NCI-H82 treated with DMSO at 0.1 percent for 48 hours (cell line): ENCODE measurements around the gene CMTM1.
"Not testable (repeated sequence)": the region's sequence is repeated elsewhere in the genome, so short reads cannot be mapped to it uniquely, and the experiment has no call there.

ENCODE experiments used
- DNase-seq: peaks from one replicate; lab custom pipeline; 2025; ENCODE audit not compliant: unreplicated experiment; lab: John Stamatoyannopoulos, UW

CMTM1 gene

DNA sequence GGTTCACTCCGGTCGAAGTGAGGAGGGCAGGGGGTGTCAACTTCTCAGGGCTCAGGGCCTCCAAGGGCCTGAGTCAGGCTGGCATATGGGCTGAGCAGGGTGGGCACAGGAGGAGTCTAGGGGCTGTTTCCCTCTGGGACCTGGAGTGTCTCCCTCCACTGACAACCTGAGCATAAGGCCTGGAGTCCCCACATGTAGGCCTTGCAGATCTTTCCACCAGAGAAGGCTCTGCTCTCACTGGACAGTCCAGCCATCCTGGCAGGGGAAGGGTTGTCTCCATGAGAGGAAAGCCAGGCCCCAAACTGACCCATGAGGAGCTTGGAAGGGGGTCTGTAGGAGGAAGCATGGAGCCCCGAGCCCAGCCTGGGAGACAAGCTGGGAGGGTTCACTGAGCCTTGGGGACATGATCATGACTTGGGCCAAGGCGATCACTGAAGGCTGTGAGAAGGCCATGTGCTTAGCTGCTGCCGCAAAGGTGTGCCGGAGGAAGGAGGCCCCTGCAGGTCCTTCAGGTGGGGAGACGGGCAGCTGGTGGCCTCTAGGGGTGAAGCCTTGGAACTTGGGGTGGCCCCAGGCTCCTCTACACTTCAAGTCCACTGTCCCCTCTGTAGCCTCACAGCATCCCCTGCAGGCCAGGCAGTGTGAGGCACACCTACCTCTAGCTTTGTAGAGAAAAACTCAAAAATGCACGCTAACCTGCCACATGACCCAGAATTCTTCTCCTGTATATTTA, 22.9 kb downstream of the CMTM1 start:
- no peak for DNase-seq

DNA sequence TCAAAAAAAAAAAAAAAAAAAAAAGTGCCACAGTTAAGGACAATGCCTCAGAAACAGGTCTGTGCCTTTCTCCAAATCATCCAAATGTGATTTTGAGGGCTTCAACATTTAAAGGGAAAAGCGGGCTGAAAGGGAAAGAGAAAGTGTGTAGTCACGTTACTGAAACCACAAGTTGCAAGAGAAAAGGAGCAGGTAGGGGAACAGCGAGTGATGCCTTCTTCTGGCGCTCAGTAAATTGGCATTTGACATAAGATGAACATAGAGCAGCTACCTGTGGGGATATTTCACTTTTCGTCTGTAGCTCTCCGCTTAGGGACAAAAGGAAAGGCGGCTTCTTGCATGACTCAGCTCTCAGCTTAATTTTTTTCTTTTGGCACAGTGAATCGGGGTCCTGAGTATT, 24.1 kb downstream of the CMTM1 start:
- DNase-seq: no peak

DNA sequence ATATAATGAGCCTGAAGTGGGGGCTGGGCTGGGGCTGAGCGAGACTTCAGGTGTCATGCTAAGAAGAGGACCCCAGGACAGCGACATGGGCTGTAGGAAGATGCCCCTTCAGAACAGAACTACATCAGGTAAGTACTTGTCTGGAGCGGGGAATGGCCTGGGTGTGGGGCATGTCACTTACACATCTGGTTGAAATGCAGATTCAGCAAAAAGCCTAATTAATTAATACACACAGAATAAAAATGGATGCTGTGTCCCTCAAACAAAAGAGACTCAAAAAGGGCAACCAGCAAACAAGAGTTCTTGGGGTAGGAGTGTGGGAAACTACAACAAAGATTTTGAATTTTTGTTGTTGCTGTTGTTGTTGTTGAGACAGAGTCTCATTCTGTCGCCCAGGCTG, 24.8 kb downstream of the CMTM1 start:
- DNase-seq: no peak

DNA sequence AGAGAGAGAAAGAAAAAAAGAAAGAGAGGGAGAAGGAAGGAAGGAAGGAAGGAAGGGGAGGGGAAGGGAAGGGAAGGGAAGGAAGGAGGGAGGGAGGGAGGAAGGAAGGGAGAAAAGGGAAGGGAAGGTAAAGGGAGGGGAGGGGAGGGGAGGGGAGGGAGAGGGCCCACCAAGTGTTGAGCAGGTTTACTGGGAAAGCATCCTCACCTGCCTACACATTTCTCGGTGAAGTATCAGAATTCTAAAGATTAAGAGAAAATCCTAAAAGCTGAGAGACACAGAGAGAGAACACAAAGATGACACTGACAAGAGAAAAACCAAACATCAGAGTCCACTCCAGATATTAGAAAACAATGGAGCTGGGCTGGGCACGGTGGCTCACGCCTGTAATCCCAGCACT, 26.0 kb downstream of the CMTM1 start:
- DNase-seq: no peak

DNA sequence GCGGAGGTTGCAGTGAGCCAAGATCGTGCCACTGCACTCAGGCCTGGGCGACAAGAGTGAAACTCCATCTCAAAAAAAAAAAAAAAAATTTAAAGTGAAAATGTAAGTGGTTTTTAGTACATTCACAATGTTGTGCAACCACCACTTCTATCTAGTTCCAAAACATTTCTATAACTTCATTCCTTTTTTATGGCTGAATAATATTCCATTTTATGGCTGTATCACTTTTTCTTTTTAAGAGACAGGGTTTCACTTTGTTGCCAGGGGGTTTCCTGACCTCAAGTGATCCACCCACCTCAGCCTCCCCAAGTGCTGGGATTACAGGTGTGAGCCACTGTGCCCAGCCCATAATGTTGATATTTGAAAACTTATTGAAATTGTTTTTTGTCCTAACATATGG, 26.6 kb downstream of the CMTM1 start:
- no peak for DNase-seq

DNA sequence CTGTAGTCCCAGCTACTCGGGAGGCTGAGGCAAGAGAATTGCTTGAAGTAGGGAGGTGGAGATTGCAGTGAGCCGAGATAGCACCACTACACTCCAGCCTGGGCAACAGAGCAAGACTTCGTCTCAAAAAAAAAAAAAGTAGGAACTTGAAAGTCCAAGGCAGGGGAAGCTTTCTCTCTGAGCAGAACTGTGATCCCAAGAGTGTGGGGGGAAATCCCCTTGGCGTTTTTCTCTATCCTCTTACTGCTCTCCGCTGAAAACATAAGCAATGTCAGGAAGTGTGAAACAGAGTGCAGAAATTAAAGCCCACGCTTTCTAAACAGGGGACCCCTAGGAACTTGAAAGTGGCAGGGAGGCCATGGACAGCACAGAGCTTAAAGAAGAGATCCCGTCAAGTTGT, 28.5 kb downstream of the CMTM1 start:
- no peak for DNase-seq

DNA sequence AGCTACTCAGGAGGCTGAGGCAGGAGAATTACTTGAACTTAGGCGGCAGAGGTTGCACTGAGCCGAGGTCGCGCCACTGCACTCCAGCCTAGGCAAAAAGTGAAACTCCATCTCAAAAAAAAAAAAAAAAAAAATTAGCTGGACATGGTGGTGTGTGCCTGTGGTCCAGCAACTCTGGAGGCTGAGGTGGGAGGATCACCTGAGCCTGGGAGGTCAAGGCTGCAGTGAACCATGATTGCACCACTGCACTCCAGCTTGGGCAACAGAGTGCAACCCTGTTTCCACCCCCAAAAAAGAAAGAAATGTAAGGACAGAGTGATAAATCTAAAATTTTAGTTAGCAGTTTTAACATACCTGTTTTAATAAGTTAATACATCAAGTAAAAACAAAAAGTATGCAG, 30.3 kb downstream of the CMTM1 start:
- not testable (repeated sequence) for DNase-seq

DNA sequence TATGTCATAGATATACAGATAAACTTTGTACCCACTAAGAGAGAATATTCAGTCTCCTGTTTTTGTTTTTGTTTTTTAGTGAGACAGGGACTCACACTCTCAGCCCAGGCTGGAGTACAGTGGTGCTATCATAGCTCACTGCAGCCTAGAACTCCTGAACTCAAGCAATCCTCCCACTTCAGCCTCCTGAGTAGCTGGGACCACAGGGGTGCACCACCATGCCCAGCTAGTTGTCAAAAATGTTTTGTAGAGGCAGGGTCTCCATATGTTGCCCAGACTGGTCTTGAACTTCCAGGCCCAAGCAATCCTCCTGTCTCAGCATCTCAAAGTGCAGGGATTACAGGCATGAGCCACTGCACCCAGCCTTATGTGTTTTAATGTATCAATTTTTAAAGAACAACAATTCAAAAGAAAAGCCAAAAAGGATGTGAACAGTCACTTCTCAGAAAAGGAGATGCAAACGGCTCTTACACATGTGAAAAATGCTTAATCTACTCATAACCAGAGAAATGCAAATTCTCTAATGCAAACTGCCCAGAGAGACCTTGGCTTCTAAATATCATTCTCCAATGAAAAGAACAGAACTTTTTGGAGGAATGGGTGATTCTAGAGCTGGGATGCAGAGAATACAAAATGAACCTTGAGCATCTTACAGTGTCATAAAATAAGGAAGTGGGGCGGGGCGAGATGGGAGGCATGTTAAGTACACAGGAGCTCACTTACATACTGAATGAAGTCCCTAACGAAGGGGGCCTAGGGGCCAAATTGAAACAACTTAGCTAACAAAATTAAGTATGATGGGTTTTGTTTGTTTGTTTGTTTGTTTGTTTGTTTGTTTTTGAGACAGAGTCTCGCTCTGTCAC, 31.0 kb downstream of the CMTM1 start:
- DNase-seq: no peak

DNA sequence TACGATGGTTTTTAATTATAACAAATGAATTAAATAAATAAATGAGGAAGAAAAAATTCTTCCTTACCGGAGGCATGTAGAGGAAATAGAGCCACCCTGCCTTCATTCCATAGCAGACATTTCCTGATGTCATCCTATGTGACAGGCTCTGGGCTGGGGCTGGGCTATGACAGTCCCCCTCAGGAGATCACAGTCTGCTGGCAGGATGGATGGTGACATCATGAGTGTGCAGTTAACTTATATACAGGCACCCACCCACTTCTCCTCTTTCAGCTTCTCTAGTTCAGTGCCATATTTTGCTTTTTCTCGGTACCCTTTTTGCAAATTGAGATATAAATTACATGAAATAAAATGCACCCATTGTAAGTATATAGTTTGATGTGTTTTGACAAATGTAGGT, 31.9 kb downstream of the CMTM1 start:
- no peak for DNase-seq

DNA sequence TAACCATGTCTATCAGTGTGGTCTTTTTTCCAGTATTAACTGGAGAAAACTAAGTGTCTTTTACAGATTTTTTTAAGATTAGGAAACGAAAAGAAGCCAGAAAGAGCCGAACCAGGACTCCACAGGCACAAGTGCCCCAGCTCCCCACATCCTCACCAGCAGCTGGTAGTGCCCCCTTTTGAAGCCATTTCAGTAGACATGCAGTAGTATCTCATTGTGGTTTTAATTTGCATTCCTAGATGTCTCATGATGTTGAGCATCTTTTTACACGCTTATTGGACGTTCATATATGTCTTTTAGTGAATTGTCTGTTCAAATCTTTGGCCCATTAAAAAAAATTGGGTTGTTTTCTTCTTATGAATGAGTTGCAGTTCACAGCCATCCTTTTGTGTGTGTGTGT, 33.5 kb downstream of the CMTM1 start:
- DNase-seq: no peak

DNA sequence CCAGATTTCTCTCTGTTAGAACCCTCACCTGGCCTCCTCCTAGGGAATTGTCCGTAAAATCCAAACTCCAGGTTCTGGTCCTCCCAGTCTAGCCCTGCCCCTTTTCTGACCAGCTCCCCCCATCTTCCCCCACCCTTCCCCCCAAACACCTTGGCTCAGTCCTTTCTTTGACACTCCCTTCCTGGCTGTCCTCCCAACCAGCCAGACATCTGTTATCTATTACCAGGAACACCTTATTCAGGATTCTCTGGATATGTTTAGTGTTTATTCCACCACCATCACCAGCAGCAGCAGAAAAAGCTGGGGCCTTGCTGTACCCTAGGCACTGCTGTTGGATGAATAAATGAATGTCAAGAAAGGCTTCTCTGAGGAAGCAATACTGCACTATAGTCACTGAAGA, 34.2 kb downstream of the CMTM1 start:
- DNase-seq: no peak

DNA sequence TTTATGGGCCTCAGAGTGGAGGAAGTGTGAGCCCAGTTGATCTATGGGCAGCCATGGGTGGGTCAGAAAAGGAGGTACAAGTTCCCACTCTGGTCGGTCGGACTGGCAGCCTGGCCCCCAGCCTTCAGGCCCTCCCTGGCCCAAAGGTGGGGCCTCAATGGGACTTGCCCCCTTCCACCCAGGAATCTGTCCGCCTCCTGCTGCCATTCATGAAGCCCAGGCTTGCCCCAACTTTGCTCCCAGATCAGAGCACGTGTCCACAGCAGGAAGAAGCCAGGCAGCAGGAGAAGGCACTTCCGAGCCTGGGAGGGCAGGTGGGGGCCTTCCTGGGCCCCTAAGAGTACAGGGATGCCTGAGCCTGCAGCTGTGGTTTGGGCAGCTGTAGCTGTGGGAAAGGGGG, 35.2 kb downstream of the CMTM1 start:
- no peak for DNase-seq

DNA sequence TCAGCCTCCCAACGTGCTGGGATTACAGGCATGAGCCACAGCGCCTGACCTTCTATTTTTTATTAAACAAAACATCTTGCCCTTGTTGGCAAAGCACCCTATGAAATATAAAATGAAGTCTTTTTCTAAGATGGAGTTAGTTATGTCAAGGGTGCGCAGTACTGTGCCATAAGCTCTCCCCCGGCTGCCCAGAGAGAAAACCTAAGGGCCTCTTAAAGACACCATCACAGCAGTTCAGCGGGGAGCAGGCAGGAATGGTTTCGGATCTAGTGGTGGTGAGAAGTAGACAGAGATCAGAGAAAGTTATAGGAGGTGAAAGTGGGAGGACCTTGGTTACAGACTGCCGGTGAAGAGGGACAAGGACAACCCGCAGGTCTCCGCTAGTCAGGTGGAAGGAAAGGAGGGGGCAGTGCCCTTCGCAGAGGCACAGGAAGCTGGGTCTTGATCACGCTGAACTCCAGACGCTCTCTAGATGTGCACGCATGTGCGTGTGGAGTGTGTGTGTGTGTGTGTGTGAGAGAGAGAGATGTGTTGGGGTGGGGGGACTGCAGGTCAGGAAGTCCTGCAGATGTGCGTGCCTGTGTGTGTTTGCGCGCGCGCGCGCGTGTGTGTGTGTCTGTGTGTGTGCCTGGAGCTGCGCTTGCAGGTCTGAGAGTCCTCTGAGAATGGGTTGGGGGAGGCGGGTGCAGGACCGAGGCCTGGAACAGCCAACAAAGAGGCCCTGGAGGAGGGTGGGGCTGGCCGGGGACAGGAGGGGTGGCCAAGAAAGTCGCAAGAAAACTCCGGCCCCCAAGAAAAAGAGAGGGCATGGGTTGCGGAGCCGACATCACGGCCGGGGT, 37.5 kb downstream of the CMTM1 start:
- no peak for DNase-seq

DNA sequence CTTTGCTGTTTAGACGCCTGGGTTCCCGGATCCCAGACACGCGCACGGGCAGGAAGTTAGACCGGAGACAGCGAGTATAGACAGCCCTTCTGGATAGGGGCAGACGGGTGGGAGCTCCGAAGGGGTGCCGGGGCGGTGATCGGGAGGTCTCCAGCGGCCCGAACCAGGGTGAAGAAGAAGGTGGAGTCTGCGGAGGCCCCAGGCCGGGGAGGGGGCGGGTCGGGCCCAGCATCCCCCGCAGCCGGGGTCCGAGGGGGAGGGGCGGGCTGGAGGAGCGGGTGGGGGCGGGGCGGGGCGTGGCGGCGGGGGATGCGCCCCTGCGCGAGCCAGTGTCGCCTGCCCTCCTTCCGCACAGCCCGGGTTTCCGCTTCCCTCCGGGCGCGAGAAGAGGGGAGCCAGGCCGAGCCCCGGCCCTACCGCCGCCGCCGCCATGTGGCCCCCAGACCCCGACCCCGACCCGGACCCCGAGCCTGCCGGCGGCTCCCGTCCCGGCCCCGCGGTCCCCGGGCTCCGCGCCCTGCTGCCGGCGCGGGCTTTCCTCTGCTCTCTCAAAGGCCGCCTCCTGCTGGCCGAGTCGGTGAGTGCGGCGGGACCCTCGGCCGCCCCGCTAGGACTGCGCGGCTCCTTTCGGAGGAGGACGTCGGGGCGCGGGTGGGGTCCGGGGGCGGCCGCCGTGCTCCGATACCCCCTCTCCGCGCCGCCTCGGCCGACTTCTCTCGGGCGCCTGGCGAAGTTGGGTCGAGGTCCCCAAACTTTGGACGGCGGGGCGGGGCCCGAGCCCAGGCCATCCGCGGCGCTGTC, 38.3 kb downstream of the CMTM1 start, which contains the start of gene CMTM3:
TSS of gene CMTM3 (plus strand) at position 329 of the 801 bp plus-strand sequence. CDS start at position 431, 102 bp downstream.
- DNase-seq: no peak

DNA sequence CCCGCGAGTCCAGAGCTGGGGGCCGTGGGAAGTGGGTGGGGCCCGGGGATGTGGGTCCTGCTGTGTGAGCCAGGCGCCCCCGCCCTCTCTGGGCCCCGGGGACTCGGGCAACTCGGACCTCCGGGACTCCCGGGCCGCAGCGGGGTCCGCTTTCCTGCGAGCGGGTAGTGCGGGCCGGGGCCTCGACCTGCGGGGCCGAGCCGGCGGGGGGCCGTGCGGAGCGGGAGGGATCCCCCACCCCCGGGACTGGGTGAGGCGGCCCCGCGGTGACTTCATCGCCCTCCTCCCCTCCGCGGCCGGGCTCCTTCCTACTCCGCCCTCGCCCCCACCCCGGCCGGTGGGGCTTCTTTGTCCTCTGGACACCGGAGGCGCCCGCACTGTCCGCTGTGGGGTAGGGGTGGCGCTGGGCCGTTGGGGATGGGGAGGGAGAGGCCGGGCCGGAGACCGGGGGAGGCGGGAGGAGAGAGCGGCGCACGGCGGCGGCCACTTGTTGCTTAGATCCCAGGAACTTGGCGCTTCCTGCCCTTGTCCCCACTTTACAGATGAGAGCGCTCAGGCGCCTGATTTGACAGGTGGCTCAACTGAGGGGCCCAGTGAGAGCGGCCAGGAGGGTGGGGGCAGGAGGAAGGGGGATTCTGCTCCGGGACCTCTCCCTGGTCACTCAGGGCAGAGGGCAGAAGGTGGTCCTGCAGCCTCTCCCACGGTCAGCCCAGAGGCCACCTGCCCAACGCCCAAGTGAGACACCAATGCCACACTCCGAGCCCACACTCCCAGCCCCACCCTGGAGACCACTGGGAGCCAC, 39.1 kb downstream of the CMTM1 start:
- no peak for DNase-seq

DNA sequence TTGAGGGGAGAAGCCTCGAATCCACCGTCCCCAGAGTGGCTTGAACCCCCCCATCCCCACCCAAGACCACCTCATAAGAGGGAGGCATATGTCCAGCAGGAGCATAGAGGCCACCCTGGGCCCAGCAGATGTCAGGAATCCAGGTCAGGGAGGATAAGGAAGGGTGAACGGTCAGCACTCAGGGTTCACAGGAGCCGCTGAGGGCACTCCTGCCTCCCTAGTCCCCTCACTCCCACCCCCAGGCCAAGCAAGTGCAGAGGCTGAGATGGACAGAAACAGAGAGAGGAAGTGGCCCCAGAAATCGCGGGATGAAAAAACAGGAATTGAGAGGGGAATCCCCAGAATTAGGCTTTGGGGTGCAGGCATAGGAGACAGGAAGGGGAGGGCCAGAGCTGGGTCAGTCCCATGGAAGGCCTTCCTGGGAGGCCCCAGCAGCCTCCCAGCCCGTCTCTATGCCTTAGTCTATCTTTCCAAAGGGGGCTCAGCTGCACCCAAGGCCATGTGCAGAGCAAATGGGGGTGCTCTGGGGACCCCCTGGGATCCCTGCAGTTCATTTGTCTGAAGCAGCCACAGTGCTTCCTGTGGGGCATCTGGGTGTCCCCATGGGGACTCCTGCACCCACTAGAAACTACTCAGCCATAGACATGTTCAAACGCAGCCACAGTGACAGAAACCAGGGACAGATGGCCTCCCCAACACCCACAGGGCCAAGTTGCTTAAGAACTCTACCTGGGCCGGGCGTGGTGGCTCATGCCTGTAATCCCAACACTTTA, 39.9 kb downstream of the CMTM1 start:
- no peak for DNase-seq

DNA sequence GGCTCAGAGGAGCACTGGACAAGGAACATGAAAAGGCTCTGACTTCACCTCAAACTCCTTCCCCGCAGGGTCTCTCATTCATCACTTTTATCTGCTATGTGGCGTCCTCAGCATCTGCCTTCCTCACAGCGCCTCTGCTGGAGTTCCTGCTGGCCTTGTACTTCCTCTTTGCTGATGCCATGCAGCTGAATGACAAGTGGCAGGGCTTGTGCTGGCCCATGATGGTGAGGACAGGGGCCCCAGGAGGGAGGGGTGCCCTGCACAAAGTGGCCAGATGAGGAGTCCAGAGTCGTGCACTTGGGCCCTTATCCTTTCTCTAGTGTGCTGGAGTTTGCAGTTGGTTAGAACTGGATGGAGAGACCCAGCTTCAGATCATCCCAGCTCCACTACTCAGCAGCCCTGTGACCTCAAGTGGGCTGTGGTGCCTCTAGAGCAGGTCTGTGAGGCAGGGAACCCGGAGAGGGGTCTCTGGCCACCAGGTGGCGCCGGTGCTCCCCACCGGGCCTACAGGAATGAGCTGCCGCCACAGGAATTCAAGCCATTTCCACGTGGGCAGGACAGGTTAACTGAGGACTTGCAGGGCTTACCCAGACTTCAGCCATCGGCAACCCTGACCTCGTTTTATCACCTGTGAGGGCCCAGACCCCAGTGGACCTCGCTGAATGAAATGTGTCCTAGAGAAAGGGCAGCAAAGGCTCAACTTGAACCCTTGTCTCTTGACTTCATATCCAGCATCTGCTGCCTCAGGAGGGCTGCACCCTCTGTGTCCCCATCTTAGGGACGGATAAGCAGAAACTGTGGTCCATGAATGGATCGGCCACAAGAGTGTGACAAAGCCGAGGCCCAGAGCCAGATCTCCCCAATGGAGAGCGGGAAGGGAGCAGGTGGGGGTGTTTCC, 42.3 kb downstream of the CMTM1 start:
- peak; percentile 46 for DNase-seq

DNA sequence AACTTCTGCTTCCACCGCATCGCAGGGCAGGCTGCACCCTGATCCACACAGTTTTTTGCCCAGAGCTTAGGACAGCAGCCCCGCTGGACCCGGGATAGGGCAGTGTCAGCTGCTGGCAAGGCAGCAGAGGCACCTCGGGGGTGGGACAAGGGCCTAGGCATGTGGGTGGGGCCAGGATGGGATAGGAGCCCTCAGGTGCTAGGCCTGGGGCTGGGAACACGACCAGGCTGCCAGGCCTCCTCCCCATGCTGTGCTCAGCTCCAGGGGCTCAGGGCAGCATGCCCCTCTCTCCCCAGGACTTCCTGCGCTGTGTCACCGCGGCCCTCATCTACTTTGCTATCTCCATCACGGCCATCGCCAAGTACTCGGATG, 42.9 kb downstream of the CMTM1 start:
- no peak for DNase-seq
